ENCODE data around the gene LOXHD1.

- TF ChIP-seq CTCF (IDR thresholded peaks at IDR 0.05) = no peak
- no peak for TF ChIP-seq POLR2A (IDR thresholded peaks at IDR 0.05)
These were observed 34.0 kb downstream of the LOXHD1 start for GRCh38 chr18:46622999-46623398.

Data from testis (tissue), 2 donors.